Astrocyte of the spinal cord (primary cell): ENCODE results near the gene GOLGA6L2.

Experiments used
- DNase-seq: peaks from one replicate; pipeline ENCODE4 v3.0.0; 2011; ENCODE audit warnings: low read depth, low spot score
- H3K4me3 ChIP-seq: 2 replicates; pipeline ENCODE4 v1.5.1; 2011; ENCODE audit warnings: low read depth, mild to moderate bottlenecking, low read length, moderate library complexity
- in situ Hi-C: cut with HindIII; loops from 2 replicates; pipeline ENCODE4 v1.10.0; 2017; ENCODE audit warnings: low sequenced_read_pairs
- TF ChIP-seq, protein P1 (sequence below): IDR thresholded peaks from 2 replicates; pipeline ENCODE4 v1.5.1; 2012; ENCODE audit warnings: low read depth, mild to moderate bottlenecking, low read length, inconsistent platforms

Gene GOLGA6L2

DNA sequence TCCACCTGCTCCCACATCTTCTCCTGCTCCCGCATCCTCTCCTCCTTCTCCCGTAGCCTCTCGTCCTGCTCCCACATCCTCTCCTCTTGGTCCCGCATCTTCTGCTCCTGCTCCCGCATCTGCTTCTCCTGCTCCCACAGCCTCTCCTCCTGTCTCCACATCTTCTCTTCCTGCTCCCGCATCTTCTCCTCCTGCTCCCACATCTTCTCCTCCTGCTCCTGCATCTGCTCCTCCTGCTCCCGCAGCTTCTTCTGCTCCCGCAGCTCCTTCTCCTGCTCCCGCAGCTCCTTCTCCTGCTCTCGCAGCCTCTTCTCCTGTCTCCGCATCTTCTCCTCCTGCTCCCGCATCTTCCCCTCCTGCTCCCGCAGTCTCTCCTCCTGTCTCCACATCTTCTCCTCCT, 5.8 kb downstream of the GOLGA6L2 start:
- TF ChIP-seq, protein P1, sequence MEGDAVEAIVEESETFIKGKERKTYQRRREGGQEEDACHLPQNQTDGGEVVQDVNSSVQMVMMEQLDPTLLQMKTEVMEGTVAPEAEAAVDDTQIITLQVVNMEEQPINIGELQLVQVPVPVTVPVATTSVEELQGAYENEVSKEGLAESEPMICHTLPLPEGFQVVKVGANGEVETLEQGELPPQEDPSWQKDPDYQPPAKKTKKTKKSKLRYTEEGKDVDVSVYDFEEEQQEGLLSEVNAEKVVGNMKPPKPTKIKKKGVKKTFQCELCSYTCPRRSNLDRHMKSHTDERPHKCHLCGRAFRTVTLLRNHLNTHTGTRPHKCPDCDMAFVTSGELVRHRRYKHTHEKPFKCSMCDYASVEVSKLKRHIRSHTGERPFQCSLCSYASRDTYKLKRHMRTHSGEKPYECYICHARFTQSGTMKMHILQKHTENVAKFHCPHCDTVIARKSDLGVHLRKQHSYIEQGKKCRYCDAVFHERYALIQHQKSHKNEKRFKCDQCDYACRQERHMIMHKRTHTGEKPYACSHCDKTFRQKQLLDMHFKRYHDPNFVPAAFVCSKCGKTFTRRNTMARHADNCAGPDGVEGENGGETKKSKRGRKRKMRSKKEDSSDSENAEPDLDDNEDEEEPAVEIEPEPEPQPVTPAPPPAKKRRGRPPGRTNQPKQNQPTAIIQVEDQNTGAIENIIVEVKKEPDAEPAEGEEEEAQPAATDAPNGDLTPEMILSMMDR, result no peak
- in situ Hi-C loops, result no loop called here
- no peak overlapping the region for H3K4me3 ChIP-seq
- DNase-seq, result no peak

DNA sequence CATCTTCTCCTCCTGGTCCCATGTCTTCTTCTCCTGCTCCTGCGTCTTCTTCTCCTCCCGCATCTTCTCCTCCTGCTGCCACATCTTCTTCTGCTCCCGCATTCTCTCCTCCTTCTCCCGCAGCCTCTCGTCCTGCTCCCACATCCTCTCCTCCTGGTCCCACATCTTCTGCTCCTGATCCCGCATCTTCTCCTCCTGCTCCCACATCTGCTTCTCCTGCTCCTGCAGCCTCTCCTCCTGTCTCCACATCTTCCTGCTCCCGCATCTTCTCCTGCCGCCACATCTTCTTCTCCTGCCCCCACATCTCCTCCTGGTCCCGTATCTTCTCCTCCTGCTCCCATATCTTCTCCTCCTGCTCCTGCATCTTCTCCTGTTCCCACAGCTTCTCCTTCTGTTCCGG, 6.4 kb downstream of the GOLGA6L2 start:
- in situ Hi-C loops, result no loop called here
- no peak overlapping the region for H3K4me3 ChIP-seq
- TF ChIP-seq, protein P1, result no peak
- no peak for DNase-seq

DNA sequence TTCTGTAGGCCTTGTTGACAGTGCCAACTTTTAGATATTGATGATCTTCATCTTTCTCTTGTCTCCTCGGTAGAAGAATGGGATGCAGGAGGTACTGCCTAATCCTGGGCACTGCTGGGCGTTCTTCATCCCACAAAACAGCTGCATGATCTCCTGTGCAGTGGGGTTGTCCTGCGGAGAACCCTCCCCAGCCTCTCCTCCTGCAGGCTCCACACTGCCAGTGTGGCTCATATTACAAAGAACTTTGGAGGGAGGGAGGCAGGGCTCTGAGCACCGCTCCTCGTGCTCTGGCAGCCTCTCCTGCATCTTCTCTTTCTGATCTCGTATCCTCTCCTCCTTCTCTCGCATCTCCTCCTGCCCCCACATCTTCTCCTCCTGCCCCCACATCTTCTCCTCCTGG, 7.5 kb downstream of the GOLGA6L2 start:
- in situ Hi-C loops, result no loop called here
- no peak for DNase-seq
- TF ChIP-seq, protein P1, result no peak
- no peak overlapping the region for H3K4me3 ChIP-seq

DNA sequence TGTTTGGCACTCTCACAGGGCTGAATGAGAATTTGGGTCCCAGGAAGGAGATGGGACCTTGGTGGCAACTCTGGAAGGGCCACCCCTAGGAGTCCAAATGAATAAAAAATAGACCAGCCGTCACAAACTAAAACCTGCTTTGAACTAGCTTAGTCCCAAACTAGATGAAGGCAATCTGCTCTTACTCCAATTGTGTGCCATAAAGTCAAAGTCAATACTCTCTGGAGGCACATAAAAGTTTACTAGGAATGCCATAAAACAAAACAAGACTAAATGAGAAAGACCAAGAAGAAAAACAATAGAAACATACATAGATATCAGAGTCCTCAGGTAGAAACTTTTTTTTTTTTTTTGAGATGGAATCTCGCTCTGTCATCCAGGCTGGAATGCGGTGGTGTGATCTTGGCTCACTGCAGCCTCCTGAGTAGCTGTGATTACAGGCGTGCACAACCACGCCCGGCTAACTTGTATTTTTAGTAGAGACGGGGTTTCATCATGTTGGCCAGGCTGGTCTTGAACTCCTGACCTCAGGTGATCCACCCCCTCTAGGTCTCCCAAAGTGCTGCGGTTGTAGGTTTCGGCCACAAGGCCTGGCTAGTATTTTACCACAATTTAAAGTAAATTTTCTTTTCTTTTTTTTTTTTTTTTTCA, 8.1 kb downstream of the GOLGA6L2 start:
- in situ Hi-C loops, result no loop called here
- no peak for DNase-seq
- TF ChIP-seq, protein P1, result no peak
- no peak overlapping the region for H3K4me3 ChIP-seq

DNA sequence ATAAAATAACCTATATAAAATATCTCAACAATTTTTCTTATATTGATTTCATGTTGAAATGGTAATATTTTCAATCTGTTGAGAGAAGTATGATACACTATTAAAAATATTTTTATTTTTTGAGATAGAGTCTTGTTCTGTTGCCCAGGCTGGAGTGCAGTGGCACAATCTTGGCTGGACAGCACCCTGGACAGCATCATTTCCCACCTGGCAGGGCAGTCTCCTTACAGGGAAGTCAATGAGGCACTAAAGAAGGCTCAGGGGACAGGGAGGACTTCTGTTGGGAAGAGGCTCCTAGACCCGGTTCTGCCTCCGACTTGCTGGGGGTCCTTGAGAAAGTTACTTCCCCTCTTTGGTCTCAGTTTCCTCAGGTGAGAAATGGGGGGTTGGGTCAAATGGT, 9.4 kb downstream of the GOLGA6L2 start:
- DNase-seq, result no peak
- in situ Hi-C loops, result no loop called here
- no peak overlapping the region for H3K4me3 ChIP-seq
- TF ChIP-seq, protein P1, result no peak

DNA sequence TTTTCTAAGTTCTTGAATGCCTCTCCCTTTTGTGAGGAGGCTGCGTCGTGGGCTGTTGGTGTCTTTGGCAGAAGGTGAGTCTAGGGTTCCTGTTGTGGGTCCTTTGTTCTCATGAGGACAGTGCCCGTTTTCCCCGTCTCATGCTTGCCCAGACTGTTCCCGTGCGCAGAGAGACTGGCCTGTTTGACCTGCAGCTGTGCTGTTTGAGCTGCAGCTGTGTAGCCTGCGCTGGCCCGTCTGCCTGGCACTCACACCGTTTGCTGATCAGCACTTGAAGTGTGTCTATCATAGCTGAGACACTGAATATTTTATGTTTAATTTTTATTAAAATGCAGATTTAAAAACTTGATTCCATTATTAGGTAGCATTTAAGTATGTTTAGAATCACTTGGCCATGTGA, 9.9 kb downstream of the GOLGA6L2 start:
- in situ Hi-C loops, result no loop called here
- DNase-seq, result no peak
- TF ChIP-seq, protein P1, result no peak
- H3K4me3 ChIP-seq, result no peak overlapping the region
